Gastrocnemius medialis (tissue), 4 donors: ENCODE results near the gene DNAJC7. TPM values are rescaled to one million over a fixed set of nuclear protein-coding genes. Genes with fewer than 3 reads are reported as not detected.
A peak's percentile ranks its signal among the peaks of the same experiment; 100 is the strongest.

ENCODE experiments used
- ATAC-seq, 2 donors: fragments of 150-250 bp; one replicate each; pipeline ENCODE4 v1.9.1; 2016
- DNase-seq, 2 donors: peaks; one replicate each; pipeline ENCODE4 v3.0.0-alpha.2; 2019
- H3K27ac ChIP-seq, 4 donors: fragments of 200-600 bp; sonication (generic); 1 replicate in 1 of 4; 2 replicates in 3 of 4; pipeline ENCODE4 v1.5.1; 2016 to 2018; ENCODE audit warnings: mild to moderate bottlenecking in 2 of 4, moderate library complexity in 1 of 4
- H3K27me3 ChIP-seq, 3 donors: fragments of 200-600 bp; sonication (generic) in 2 of 3; 1 replicate in 1 of 3; 2 replicates in 2 of 3; pipeline versions ENCODE4 v1.5.1 to v1.6.0; 2016 to 2019; ENCODE audit warnings: mild to moderate bottlenecking in 1 of 3, moderate library complexity in 1 of 3
- H3K36me3 ChIP-seq, 2 donors: fragments of 200-600 bp; sonication (generic) in 1 of 2; one replicate each; pipeline ENCODE4 v1.5.1; 2017 to 2018
- H3K4me1 ChIP-seq, 2 donors: fragments of 200-600 bp; sonication (generic) in 1 of 2; one replicate each; pipeline ENCODE4 v1.5.1; 2016 to 2017; ENCODE audit warnings: mild to moderate bottlenecking in 2 of 2
- H3K4me3 ChIP-seq, 4 donors: fragments of 200-600 bp; sonication (generic) in 3 of 4; 1 replicate in 1 of 4; 2 replicates in 3 of 4; pipeline ENCODE4 v1.5.1; 2016 to 2019; ENCODE audit warnings: mild to moderate bottlenecking in 2 of 4
- H3K9me3 ChIP-seq, 3 donors: fragments of 200-600 bp; sonication (generic) in 2 of 3; 1 replicate in 1 of 3; 2 replicates in 2 of 3; pipeline ENCODE4 v1.5.1; 2016 to 2019
- POLR2A ChIP-seq, 2 donors: fragments of 450-650 bp; IDR thresholded peaks; one replicate each; pipeline ENCODE4 v1.6.1; 2017; ENCODE audit warnings: antibody characterized with exemption in 2 of 2, mild to moderate bottlenecking in 2 of 2, moderate library complexity in 2 of 2
- in situ Hi-C, 4 donors: fragments of 200-750 bp; cut with MboI; loops; one replicate each; pipeline versions ENCODE4 v1.15.0 to v1.8.0; 2017; ENCODE audit warnings: low sequenced_read_pairs in 4 of 4
- intact Hi-C: fragments of 100-400 bp; cut with DNase I; formaldehyde crosslinking; loops from one replicate; pipeline ENCODE4 v1.15.1; 2023; ENCODE audit warnings: low total_unique reads
- total RNA-seq, 4 donors: library from RNA; depleted of rRNA; stranded (reverse); fragments of >200 nt; gene quantifications; one replicate each; pipeline versions ENCODE4 v1.1.0 to v1.2.3, GENCODE V29; 2016
- TF ChIP-seq, protein P1 (sequence below), 5 experiments: fragments of 450-650 bp in 3 of 5; fragments of 200-600 bp in 2 of 5; sonication (generic) in 2 of 5; IDR thresholded peaks in 4 of 5; conservative IDR thresholded peaks in 1 of 5; 1 replicate in 4 of 5; 2 replicates in 1 of 5; pipeline ENCODE4 v1.5.1; 2016 to 2019; ENCODE audit warnings: antibody characterized with exemption in 5 of 5, mild to moderate bottlenecking in 3 of 5, moderate library complexity in 3 of 5

DNAJC7 gene
- total RNA-seq, 4 donors from 2014 or later: 64.4 to 78.9 (median 66.4) TPM

DNA sequence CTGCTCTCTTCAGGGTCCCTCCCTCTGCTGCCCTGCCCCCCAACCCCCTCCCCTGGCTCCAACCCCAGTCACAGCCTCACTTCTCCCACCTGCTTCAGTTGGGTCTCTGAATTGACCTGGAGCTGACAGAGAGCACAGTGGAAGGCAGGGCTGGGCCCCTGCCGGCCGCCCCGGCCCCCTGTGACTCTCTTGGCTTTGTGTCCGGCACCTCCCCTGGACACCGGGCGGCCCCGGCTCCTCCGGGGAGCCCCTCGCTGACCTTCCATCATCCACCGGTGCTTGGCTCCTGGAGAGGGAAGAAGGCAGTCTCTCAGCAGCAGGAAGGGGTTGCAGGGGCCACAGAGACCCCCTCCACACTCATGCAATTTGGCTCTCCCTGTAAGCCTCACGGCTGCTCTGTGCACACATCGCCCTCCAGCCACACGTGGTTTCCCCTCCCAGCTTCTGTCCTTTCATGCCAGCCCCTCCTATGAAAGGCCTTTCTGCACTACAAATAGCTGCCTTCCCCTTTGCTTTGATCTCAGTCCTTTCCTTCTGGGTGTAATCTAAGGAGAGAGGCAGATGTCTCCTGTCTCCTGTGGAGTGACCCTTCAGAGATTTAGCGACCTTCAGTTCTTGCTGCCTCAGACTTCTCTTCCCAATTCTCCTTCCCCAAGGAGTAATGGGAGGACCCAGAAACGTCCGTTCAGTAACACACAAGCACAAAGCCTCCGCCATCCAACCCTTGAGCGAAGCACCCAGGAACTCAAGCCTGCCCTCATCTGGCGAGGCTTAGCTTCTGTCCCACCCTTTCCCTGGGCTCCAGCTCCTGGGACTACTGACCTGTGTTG, 10.9 kb upstream of the DNAJC7 start:
- ATAC-seq (no peak), DNase-seq (no peak)
- TF ChIP-seq POLR2A (IDR thresholded peaks at IDR 0.05): no peak
- TF ChIP-seq, protein P1, sequence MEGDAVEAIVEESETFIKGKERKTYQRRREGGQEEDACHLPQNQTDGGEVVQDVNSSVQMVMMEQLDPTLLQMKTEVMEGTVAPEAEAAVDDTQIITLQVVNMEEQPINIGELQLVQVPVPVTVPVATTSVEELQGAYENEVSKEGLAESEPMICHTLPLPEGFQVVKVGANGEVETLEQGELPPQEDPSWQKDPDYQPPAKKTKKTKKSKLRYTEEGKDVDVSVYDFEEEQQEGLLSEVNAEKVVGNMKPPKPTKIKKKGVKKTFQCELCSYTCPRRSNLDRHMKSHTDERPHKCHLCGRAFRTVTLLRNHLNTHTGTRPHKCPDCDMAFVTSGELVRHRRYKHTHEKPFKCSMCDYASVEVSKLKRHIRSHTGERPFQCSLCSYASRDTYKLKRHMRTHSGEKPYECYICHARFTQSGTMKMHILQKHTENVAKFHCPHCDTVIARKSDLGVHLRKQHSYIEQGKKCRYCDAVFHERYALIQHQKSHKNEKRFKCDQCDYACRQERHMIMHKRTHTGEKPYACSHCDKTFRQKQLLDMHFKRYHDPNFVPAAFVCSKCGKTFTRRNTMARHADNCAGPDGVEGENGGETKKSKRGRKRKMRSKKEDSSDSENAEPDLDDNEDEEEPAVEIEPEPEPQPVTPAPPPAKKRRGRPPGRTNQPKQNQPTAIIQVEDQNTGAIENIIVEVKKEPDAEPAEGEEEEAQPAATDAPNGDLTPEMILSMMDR (IDR thresholded peaks at IDR 0.05 in 4 of 5, conservative IDR thresholded peaks at IDR 0.05 in 1 of 5): no peak
- in situ Hi-C loops (loop anchor here (5.0 to 10.0 kb wide), 3 partner anchors 77 to 87 kb away; partner anchors contain the start of gene DHX58 (in 3 of the 4)), intact Hi-C loops (no loop called here)
- Histone ChIP-seq H3K9me3 (no peaks in the 10 kb centered on the region), H3K4me3 (no peak overlapping the region), H3K36me3 (peaks cover 0 to 8% of the 10 kb centered on the region in 2 donors), H3K4me1 (peaks cover 14 to 18% of the 10 kb centered on the region in 2 donors), H3K27ac (peak overlapping the region in 1 of 4 donors; percentile 10), H3K27me3 (no peaks in the 10 kb centered on the region)

DNA sequence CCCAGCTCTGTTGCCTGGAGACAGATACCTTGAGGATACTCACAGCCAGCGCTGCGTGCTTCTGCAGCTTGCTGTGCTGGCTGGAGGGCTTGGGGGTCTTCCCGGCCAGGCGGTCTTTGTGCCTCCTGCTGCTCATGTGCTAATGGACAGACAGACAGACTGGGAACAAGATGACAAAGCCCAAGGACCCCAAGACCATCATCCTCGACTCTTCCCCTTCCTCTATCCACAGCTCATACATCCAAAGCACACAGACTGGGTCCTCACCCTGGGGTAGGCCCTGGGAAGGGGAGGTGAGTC, 10.3 kb upstream of the DNAJC7 start:
- no peak for ATAC-seq
- Histone ChIP-seq H3K4me1 (peaks cover 14 to 18% of the 10 kb centered on the region in 2 donors), H3K36me3 (peaks cover 0 to 14% of the 10 kb centered on the region in 2 donors), H3K27me3 (no peaks in the 10 kb centered on the region), H3K27ac (no peak overlapping the region), H3K9me3 (no peaks in the 10 kb centered on the region), H3K4me3 (no peak overlapping the region)
- intact Hi-C loops (no loop called here), in situ Hi-C loops (loop anchor here (5.0 to 10.0 kb wide), 3 partner anchors 77 to 87 kb away; partner anchors contain the start of gene DHX58 (in 3 of the 4))
- TF ChIP-seq, protein P1 (IDR thresholded peaks at IDR 0.05 in 4 of 5, conservative IDR thresholded peaks at IDR 0.05 in 1 of 5): no peak
- no peak for TF ChIP-seq POLR2A (IDR thresholded peaks at IDR 0.05)
- DNase-seq: no peak

DNA sequence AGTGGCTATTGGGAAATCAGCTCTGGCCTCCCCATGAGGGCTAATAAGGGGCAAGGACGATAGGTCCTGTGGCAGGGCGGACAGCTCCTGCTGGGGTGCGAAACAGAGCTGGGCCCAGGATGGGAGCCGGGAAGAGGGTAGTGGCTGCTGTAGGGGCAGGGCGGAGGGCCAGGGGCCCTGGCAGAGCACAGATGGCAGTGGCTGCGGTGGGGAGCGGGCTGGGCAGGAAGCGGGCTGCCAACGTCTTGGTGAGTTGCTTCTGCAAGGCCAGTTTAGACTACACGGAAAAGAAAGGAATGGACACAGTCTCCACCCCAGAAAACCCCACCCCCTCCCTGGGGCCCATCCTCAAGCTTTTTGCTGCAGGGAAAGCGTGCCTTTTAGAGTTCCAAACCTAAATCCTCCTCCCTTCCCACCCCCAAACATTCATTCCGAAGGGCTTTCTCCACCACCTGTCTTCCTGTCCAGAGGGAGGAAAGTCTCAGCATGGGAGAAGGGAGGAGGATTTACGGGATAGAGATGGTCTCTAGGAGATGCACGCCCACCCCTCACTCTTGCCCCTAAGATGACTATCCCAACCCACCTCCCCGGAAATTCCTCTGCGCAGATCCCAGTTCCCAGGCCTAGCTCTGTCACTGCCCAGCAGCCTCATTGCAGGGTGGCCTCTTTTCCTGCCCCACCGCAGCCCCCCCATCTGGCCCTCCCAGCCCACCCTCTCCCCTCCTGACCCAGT, 9.8 kb upstream of the DNAJC7 start:
- in situ Hi-C loops (loop anchor here (5.0 to 10.0 kb wide), 3 partner anchors 78 to 88 kb away; partner anchors contain the start of gene DHX58 (in 3 of the 4)), intact Hi-C loops (no loop called here)
- Histone ChIP-seq H3K36me3 (peaks cover 0 to 19% of the 10 kb centered on the region in 2 donors), H3K4me1 (peaks cover 14 to 18% of the 10 kb centered on the region in 2 donors), H3K4me3 (no peak overlapping the region), H3K9me3 (no peaks in the 10 kb centered on the region), H3K27me3 (no peaks in the 10 kb centered on the region), H3K27ac (no peak overlapping the region)
- DNase-seq (no peak), ATAC-seq (no peak)
- TF ChIP-seq, protein P1 (IDR thresholded peaks at IDR 0.05 in 4 of 5, conservative IDR thresholded peaks at IDR 0.05 in 1 of 5): no peak

DNA sequence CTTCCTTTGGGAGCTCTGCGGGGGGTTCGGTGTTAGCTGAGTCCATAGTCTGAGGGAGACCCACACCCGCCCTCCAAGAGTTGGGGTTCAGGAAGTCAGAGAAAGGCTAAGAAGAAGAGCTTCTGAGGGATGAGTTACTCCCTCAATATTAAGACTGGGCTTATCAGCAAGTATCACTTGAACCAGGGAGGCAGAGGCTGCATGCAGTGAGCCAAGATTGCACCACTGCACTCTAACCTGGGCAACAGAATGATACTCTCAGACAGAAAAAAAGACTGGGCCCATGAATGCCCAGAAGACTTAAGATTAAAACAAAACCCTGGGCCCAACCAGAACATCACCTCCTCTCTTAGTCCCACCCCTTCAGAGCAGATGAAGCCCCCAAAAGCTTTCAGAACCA, 8.7 kb upstream of the DNAJC7 start:
- in situ Hi-C loops (loop anchor here (5.0 to 10.0 kb wide), 3 partner anchors 79 to 89 kb away; partner anchors contain the start of gene DHX58 (in 3 of the 4)), intact Hi-C loops (loop anchor here (1.0 to 2.0 kb wide), 4 partner anchors 25 to 90 kb away; partner anchors contain the start of gene C17orf113)
- no peaks in the 10 kb centered on the region for H3K27me3 ChIP-seq
- DNase-seq: no peak
- TF ChIP-seq POLR2A (IDR thresholded peaks at IDR 0.05): no peak
- TF ChIP-seq, protein P1 (IDR thresholded peaks at IDR 0.05 in 4 of 5, conservative IDR thresholded peaks at IDR 0.05 in 1 of 5): no peak
- no peak overlapping the region for H3K27ac ChIP-seq
- H3K4me3 ChIP-seq: no peak overlapping the region
- H3K36me3 ChIP-seq: peaks cover 0 to 23% of the 10 kb centered on the region in 2 donors
- H3K4me1 ChIP-seq: peaks cover 21 to 23% of the 10 kb centered on the region in 2 donors
- no peak for ATAC-seq
- no peaks in the 10 kb centered on the region for H3K9me3 ChIP-seq
